Cortex of kidney (tissue), 1 donor: ENCODE measurements around the gene APOL2.
"Not testable (repeated sequence)": the region's sequence is repeated elsewhere in the genome, so short reads cannot be mapped to it uniquely, and the experiment has no call there.

Experiments used
- DNase-seq: peaks from one replicate; lab custom pipeline; 2025; lab: John Stamatoyannopoulos, UW

Gene APOL2

GRCh38 chr22:36197514-36198146, 41.7 kb downstream of the APOL2 start:
- DNase-seq, result no peak

GRCh38 chr22:36197065-36197440, 42.3 kb downstream of the APOL2 start:
- DNase-seq, result no peak

- no peak for DNase-seq
These were observed 42.9 kb downstream of the APOL2 start for GRCh38 chr22:36196254-36197064.

- DNase-seq, result no peak
These were observed 44.4 kb downstream of the APOL2 start for GRCh38 chr22:36194971-36195370.

GRCh38 chr22:36194385-36194784, 44.9 kb downstream of the APOL2 start:
- no peak for DNase-seq

- DNase-seq, result no peak
These were observed 45.8 kb downstream of the APOL2 start for GRCh38 chr22:36193577-36193976.

- no peak for DNase-seq
These were observed 46.2 kb downstream of the APOL2 start for GRCh38 chr22:36193171-36193570.

GRCh38 chr22:36192542-36192941, 46.8 kb downstream of the APOL2 start:
- DNase-seq, result no peak

- no peak for DNase-seq
These were observed 48.1 kb downstream of the APOL2 start for GRCh38 chr22:36191106-36191836.

- not testable (repeated sequence) for DNase-seq
These were observed 51.5 kb downstream of the APOL2 start for GRCh38 chr22:36187862-36188261.

- no peak for DNase-seq
These were observed 53.3 kb downstream of the APOL2 start for GRCh38 chr22:36185828-36186624.

- DNase-seq, result no peak
These were observed 54.8 kb downstream of the APOL2 start for GRCh38 chr22:36184433-36185025.

- DNase-seq, result no peak
These were observed 55.9 kb downstream of the APOL2 start for GRCh38 chr22:36183446-36183845.

- DNase-seq, result no peak
These were observed 56.5 kb downstream of the APOL2 start for GRCh38 chr22:36182857-36183256.

- no peak for DNase-seq
These were observed 57.3 kb downstream of the APOL2 start for GRCh38 chr22:36182056-36182455.

GRCh38 chr22:36180928-36181327, 58.4 kb downstream of the APOL2 start:
- DNase-seq, result no peak

GRCh38 chr22:36180038-36180880, 59.1 kb downstream of the APOL2 start:
- DNase-seq, result no peak

GRCh38 chr22:36177160-36177559, 62.2 kb downstream of the APOL2 start:
- DNase-seq, result no peak
